Middle frontal gyrus (tissue), 1 donor: ENCODE data around the gene FHL5.
"Not testable (repeated sequence)": the region's sequence is repeated elsewhere in the genome, so short reads cannot be mapped to it uniquely, and the experiment has no call there.

Experiments used
- DNase-seq: peaks from one replicate; pipeline ENCODE4 v3.0.0-alpha.2; 2015; ENCODE audit warnings: low spot score; ENCODE audit errors: extremely low spot score

Gene FHL5

GRCh38 chr6:96610019-96610418, 47.1 kb downstream of the FHL5 start:
- no peak for DNase-seq

DNA sequence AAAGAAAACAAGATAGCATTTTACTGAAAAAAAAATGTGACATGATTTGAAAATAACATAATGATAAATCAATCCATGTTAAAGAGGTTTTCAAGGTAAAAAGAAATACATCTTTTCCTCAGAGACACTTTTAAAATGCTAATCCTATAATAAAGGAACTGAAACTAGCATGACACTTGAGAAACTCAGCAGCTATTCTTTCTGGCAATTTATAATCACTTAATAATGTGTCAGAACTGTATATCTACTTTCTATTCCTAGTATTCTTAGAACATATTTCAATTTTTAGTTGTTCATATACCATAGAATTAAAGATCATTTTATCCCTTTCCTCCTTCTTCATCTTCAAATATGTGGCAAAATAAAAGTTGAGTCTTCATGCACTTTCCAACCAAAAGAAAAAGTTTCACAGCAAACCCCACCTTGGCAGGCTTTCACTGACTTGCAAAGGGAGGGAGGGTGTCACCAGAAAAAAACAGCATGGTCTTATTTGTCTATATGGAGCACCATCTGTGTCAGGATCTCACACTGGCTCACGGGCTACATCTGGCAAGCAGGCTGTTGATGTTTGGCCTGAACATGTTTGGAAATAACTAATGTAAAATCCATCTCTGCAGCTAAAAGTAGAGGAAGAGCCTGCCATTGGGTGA, 48.5 kb downstream of the FHL5 start:
- DNase-seq: no peak

DNA sequence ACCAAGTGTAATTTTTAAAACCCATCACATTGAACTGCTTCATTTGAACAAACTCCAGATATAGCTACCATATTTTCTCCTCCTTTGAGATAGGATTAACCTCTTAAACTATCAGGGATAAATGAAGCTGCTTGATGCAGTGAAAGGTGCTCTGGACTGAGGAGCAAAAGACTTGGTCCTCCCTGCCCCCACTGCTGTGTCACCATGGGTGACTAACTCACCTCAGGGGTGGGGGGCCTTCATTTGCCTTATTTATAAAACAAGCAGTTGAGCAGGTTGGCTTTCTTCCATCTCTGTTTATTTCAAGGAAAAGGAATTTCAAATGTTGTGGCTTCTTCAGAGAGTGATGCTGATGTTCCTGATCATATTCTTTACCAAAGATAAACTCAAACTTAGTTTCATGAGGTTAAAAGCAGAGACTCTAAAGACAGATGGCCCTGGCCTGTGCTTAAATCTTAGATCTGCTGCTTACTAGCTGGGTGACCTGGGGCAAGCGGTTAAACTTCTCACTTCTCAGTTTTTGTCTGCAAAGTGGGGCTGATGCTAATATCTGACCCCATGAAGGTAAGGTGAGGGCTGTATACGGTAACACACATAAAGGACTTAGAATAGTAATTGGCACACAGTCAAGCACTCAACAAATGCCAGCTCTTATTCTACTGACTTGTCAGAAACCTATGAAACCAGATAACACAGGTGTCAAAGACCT, 50.5 kb downstream of the FHL5 start:
- DNase-seq: no peak

GRCh38 chr6:96620851-96621250, 57.9 kb downstream of the FHL5 start:
- no peak for DNase-seq

GRCh38 chr6:96621983-96622382, 59.1 kb downstream of the FHL5 start:
- DNase-seq: no peak

DNA sequence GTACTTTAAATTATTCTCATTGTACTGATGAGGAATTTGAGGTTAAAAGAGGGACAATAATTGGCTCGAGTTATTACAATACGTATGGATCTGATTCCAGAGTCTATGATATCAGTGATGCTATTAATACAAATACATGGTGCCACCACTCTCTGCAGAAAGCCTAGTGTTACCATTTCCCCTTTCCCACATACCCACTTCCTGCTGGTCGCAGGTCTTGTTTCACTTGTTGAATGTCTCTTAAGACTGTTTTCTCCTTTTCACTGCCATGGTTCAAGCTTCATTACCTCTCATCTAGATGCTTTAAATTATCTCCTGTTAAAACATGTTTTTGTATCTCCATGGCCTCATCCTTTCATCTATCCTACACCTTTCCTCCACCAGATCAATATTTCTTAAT, 62.0 kb downstream of the FHL5 start:
- no peak for DNase-seq

- no peak for DNase-seq
These were observed 63.9 kb downstream of the FHL5 start for GRCh38 chr6:96626759-96627364.

DNA sequence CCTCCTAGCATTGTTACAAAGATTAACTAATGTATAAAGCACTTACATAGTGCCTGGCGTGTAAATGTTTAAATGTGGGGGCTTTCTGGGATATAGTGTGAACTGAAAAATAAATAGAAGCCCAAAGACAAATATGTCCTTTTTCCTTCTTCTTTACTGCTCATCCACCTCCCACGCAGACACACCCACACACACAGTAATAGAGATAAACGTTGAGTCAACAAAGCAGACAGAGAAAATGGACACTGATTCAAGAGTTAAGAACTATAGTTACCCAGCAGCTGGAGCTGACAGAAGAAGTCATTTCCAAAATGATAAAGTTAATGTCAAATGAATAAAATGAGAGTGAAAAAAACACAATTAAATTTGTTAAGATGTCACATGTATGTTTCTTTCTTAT, 68.3 kb downstream of the FHL5 start:
- DNase-seq: no peak

DNA sequence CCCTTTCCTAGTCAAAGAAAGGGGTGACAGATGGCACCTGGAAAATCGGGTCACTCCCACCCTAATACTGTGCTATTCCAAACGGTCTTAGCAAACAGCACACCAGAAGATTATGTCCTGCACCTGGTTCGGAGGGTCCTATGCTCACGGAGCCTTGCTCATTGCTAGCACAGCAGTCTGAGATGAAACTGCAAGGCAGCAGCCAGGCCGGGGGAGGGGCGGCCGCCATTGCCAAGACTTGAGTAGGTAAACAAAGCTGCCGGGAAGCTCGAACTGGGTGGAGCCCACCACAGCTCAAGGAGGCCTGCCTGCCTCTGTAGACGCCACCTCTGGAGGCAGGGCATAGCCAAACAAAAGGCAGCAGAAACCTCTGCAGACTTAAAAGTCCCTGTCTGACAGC, 75.1 kb downstream of the FHL5 start:
- not testable (repeated sequence) for DNase-seq

DNA sequence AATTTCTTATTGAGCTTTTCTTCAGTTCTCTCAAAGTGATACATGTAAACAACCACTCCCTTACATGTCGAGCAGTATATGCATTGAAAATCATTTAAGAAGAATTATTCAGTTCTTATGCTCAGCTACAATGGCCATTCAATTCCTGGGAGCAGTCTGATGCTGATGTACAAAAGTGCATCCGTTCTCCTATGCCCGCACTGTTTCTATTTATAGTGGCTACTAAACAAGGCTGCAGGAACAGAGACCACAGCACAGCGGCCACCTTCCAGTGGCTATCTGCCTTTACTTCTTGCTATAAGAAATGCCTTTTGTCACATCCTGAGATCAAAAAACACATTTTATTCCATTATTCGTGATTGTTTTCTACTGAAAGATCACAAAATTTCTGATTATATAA, 82.2 kb downstream of the FHL5 start:
- DNase-seq: no peak

GRCh38 chr6:96649926-96650325, 87.0 kb downstream of the FHL5 start:
- DNase-seq: no peak

GRCh38 chr6:96651816-96652215, 88.9 kb downstream of the FHL5 start:
- no peak for DNase-seq

- DNase-seq: no peak
These were observed 89.6 kb downstream of the FHL5 start for GRCh38 chr6:96652552-96652951.

DNA sequence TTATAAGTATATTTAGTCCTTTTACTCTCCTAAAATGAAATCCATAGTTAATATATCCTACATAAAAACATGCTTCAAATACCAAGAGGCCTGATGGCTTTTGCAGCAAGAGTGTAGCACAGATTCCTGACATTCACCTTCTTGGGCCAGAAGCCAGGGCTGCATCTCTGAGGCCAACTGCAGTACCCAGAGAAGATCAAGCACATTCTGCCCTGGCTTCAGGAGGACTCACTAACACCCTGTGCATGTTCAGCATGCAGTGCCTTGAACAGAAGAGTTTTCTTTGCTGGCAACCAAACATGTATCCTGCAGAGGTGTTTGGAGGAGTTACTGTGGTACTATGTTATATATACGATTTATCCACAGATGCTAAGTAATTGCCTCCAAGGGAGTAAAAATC, 90.3 kb downstream of the FHL5 start:
- DNase-seq: no peak

DNA sequence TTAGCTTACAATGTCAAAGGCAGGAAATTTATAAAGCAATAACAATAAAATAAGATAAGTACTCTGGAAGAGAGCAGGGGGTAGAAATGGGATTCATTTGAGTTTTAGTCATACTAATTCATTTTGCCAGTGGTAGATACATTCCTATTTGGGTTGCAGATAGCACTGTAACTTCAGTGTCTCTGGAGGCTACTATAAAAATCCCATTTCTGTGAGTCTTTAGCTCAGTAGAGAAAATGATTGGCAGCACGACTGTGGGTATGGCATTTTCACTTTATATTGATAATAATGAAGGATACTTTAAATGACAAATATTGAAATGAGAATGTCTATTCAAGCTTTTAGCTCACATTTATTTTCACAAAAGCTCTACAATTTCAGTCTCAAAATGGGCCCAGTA, 93.6 kb downstream of the FHL5 start:
- DNase-seq: no peak

DNA sequence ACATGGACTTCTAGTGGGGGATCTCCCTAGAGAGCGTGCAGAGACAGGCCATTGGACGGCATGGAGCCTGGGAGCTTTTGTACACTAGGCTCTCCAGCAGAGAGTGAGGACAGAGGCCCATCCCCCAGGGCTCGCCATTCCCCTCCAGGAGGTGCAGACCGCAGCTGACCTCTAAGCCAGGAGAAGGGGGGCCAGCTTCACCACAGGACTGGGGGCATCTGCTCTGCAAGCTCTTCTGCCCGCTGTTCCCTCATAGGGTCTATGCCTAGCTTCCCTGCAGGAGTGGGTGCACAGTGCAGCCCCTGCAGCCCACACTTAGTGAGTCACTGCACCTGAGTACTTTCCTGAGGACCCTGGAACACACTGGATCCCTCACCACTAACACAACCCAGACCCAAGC, 94.4 kb downstream of the FHL5 start:
- DNase-seq: no peak

GRCh38 chr6:96659084-96659845, 96.3 kb downstream of the FHL5 start:
- DNase-seq: no peak
